ENCODE results near the gene KPNA5.
A peak's percentile ranks its signal among the peaks of the same experiment; 100 is the strongest.
"Not testable (repeated sequence)": the region's sequence is repeated elsewhere in the genome, so short reads cannot be mapped to it uniquely, and the experiment has no call there.

KPNA5 gene

GRCh38 chr6:116680880-116681672, at the start of gene KPNA5:
Gene KPNA5, plus strand, starts transcription at chr6:116681211. Its CDS starts 124 bp downstream, at chr6:116681335.
- DNase-seq (ENCODE audit: low read depth), result peak; percentile 83

GRCh38 chr6:116631379-116631990, 49.5 kb upstream of the KPNA5 start:
- no peak for DNase-seq (ENCODE audit: low read depth)

- DNase-seq (ENCODE audit: low read depth), result no peak
Observed at GRCh38 chr6:116633685-116634084, 47.3 kb upstream of the KPNA5 start.

- DNase-seq (ENCODE audit: low read depth), result peak; percentile 14
Observed at GRCh38 chr6:116648156-116648555, 32.9 kb upstream of the KPNA5 start.

GRCh38 chr6:116649129-116649528, 31.9 kb upstream of the KPNA5 start:
- DNase-seq (ENCODE audit: low read depth), result no peak

- no peak for DNase-seq (ENCODE audit: low read depth)
Observed at GRCh38 chr6:116651916-116652315, 29.1 kb upstream of the KPNA5 start.

GRCh38 chr6:116661594-116661993, 19.4 kb upstream of the KPNA5 start:
- no peak for DNase-seq (ENCODE audit: low read depth)

GRCh38 chr6:116662202-116662601, 18.8 kb upstream of the KPNA5 start:
- DNase-seq (ENCODE audit: low read depth), result no peak

- no peak for DNase-seq (ENCODE audit: low read depth)
Observed at GRCh38 chr6:116663308-116663707, 17.7 kb upstream of the KPNA5 start.

GRCh38 chr6:116664169-116664568, 16.8 kb upstream of the KPNA5 start:
- DNase-seq (ENCODE audit: low read depth), result not testable (repeated sequence)

GRCh38 chr6:116665464-116665863, 15.5 kb upstream of the KPNA5 start:
- DNase-seq (ENCODE audit: low read depth), result no peak

- DNase-seq (ENCODE audit: low read depth), result no peak
Observed at GRCh38 chr6:116666869-116667268, 14.1 kb upstream of the KPNA5 start.

- no peak for DNase-seq (ENCODE audit: low read depth)
Observed at GRCh38 chr6:116667623-116668022, 13.4 kb upstream of the KPNA5 start.

GRCh38 chr6:116672306-116672705, 8.7 kb upstream of the KPNA5 start:
- no peak for DNase-seq (ENCODE audit: low read depth)

GRCh38 chr6:116676021-116676420, 5.0 kb upstream of the KPNA5 start:
- DNase-seq (ENCODE audit: low read depth), result no peak

- DNase-seq (ENCODE audit: low read depth), result no peak
Observed at GRCh38 chr6:116682334-116682712, 1.3 kb downstream of the KPNA5 start.

- no peak for DNase-seq (ENCODE audit: low read depth)
Observed at GRCh38 chr6:116685437-116685993, 4.5 kb downstream of the KPNA5 start.

GRCh38 chr6:116686475-116687101, 5.6 kb downstream of the KPNA5 start:
- DNase-seq (ENCODE audit: low read depth), result not testable (repeated sequence)

GRCh38 chr6:116691154-116691553, 10.1 kb downstream of the KPNA5 start:
- no peak for DNase-seq (ENCODE audit: low read depth)

- not testable (repeated sequence) for DNase-seq (ENCODE audit: low read depth)
Observed at GRCh38 chr6:116692873-116693272, 11.9 kb downstream of the KPNA5 start.

GRCh38 chr6:116693275-116693674, 12.3 kb downstream of the KPNA5 start:
- not testable (repeated sequence) for DNase-seq (ENCODE audit: low read depth)

- no peak for DNase-seq (ENCODE audit: low read depth)
Observed at GRCh38 chr6:116695401-116695800, 14.4 kb downstream of the KPNA5 start.

- DNase-seq (ENCODE audit: low read depth), result no peak
Observed at GRCh38 chr6:116697480-116697879, 16.5 kb downstream of the KPNA5 start.

Data from stromal cell of bone marrow (primary cell).